Lower lobe of right lung (tissue), 2 donors: ENCODE results near the gene SULF2. TPM values are rescaled to one million over a fixed set of nuclear protein-coding genes. Genes with fewer than 3 reads are reported as not detected.
A peak's percentile ranks its signal among the peaks of the same experiment; 100 is the strongest.

Experiments
- ATAC-seq, 2 donors: fragments of 200-7000 bp; cut with Tn5 transposase; one replicate each; pipeline ENCODE4 v1.9.1; 2020 to 2022; ENCODE audit warnings: mild to moderate bottlenecking in 2 of 2, moderate library complexity in 2 of 2
- DNase-seq: peaks from one replicate; pipeline ENCODE4 v3.0.0-alpha.2; 2020
- H3K27ac ChIP-seq: fragments of 200-600 bp; one replicate; pipeline ENCODE4 v1.8.0; 2022
- H3K27me3 ChIP-seq: fragments of 200-600 bp; one replicate; pipeline ENCODE4 v1.8.0; 2022; ENCODE audit warnings: low read depth
- H3K36me3 ChIP-seq: fragments of 200-600 bp; one replicate; pipeline ENCODE4 v1.8.0; 2022; ENCODE audit warnings: mild to moderate bottlenecking
- H3K4me1 ChIP-seq: fragments of 200-600 bp; one replicate; pipeline ENCODE4 v1.8.0; 2022
- H3K4me3 ChIP-seq: fragments of 200-600 bp; one replicate; pipeline ENCODE4 v1.8.0; 2022; ENCODE audit warnings: mild to moderate bottlenecking
- H3K9me3 ChIP-seq: fragments of 200-600 bp; one replicate; pipeline ENCODE4 v1.8.0; 2022
- intact Hi-C: fragments of 100-400 bp; cut with DNase I; formaldehyde crosslinking; loops from one replicate; pipeline ENCODE4 v1.11.0; 2022
- total RNA-seq: library from RNA; stranded (reverse); fragmentation: NEBNext Ultra II Directional; extraction: Animal tissue kit (Norgen Biotek cat#: 25700); gene quantifications from one replicate; pipeline ENCODE4 v1.2.1, GENCODE V29; 2021
- TF ChIP-seq, protein P1 (sequence below): fragments of 200-600 bp; IDR thresholded peaks from one replicate; pipeline ENCODE4 v1.8.0; 2022; ENCODE audit warnings: antibody characterized with exemption, mild to moderate bottlenecking
- donor health status: DM: no; HTN: yes; CAD: no; lungs with severe emphysema.

The SULF2 gene
- total RNA-seq, 1 donor from 2014 or later: 34.6 TPM

DNA sequence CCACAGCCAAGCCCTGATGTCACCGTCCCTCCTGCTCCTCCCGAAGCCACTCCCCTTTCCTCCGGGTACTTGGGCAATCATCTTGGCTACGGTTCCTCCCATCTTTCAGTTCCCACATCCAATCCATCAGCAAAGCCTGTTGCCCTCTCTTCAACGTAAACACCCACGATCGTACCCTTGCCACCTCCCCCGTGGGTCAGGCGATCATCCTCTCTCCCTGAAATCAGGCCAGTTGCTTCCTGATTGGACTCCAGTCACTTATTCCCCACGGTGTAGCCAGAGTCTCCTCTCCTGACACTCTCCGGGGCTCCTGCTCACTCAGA, 44.5 kb downstream of the SULF2 start:
- Histone ChIP-seq H3K4me1 (peaks cover 17% of the 10 kb centered on the region), H3K36me3 (no peaks in the 10 kb centered on the region), H3K27ac (no peak overlapping the region), H3K4me3 (no peak overlapping the region), H3K27me3 (peaks cover 7% of the 10 kb centered on the region), H3K9me3 (no peaks in the 10 kb centered on the region)
- intact Hi-C loops: no loop called here
- DNase-seq (peak; percentile 78), ATAC-seq (peak; percentile 60 to 75)
- TF ChIP-seq, protein P1, sequence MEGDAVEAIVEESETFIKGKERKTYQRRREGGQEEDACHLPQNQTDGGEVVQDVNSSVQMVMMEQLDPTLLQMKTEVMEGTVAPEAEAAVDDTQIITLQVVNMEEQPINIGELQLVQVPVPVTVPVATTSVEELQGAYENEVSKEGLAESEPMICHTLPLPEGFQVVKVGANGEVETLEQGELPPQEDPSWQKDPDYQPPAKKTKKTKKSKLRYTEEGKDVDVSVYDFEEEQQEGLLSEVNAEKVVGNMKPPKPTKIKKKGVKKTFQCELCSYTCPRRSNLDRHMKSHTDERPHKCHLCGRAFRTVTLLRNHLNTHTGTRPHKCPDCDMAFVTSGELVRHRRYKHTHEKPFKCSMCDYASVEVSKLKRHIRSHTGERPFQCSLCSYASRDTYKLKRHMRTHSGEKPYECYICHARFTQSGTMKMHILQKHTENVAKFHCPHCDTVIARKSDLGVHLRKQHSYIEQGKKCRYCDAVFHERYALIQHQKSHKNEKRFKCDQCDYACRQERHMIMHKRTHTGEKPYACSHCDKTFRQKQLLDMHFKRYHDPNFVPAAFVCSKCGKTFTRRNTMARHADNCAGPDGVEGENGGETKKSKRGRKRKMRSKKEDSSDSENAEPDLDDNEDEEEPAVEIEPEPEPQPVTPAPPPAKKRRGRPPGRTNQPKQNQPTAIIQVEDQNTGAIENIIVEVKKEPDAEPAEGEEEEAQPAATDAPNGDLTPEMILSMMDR: no peak

DNA sequence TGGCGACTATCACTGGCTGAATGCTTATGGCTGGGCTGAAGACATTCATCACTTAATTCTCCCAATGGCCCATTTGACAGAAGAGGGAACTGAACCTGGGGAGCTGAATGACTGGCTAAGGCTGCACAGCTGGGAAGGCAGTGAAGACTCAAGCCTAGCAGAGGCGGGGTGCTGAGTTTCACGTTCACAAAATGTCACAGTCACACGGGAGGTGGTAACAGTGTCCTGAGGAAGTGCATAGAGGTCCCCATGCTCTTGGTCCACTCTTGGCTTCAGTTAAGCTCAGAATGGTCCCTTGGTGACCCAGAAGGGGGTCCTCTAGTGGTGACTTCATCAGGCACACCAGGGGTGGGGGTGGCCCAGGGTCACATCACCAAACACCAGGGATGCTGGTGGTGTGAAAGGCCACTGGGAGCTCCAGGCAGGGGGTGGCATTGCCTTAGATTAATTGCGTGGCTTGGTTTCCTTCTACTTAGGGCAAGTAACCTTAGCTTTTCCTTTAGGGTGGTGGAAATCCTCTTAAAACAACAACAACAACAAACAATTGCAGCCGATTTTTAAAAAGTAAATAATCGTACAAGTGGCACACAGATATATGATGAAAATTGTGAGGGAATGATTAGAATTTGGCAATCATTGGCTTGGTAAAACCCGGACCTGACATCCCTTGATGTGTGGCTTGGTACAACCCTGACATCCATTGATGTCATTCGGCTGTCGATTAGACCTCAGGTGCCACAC, 45.0 kb downstream of the SULF2 start:
- Histone ChIP-seq H3K36me3 (no peaks in the 10 kb centered on the region), H3K4me1 (peaks cover 17% of the 10 kb centered on the region), H3K27ac (no peak overlapping the region), H3K9me3 (no peaks in the 10 kb centered on the region), H3K27me3 (peaks cover 4% of the 10 kb centered on the region), H3K4me3 (no peak overlapping the region)
- intact Hi-C loops: no loop called here
- TF ChIP-seq, protein P1: no peak
- no peak for ATAC-seq
- DNase-seq: no peak

- no peak for ATAC-seq
- TF ChIP-seq, protein P1: no peak
- no peak overlapping the region for H3K27ac ChIP-seq
- peaks cover 4% of the 10 kb centered on the region for H3K27me3 ChIP-seq
- intact Hi-C loops: no loop called here
- no peaks in the 10 kb centered on the region for H3K9me3 ChIP-seq
- no peaks in the 10 kb centered on the region for H3K36me3 ChIP-seq
- no peak for DNase-seq
- no peak overlapping the region for H3K4me3 ChIP-seq
- H3K4me1 ChIP-seq: peaks cover 17% of the 10 kb centered on the region
These were observed 47.4 kb downstream of the SULF2 start for GRCh38 chr20:47737923-47738322.

DNA sequence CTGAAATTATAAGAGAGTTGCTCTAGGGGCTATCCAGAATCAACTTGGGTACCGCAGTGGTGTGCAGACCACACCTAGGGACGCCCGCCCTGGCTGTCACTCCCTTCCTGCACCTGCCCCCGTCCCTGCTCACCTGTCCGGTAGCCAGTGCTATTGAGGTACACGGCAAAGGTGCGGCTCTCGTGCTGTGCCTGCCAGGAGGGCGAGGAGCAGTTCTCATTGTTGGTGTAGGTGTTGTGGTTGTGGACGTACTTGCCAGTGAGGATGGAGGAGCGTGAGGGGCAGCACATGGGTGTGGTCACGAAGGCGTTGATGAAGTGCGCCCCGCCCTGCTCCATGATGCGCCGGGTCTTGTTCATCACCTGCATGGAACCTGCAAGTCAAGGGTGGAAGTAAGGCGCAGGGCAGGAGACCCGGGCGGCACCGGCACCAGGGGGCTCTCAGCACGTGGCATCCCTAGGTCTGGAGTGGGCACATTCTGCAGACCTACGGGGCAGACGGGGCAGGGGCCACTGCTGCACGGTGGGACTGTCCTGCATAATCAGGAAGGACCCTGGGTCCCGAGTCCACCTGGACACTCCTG, 48.6 kb downstream of the SULF2 start:
- DNase-seq (no peak), ATAC-seq (no peak)
- intact Hi-C loops: no loop called here
- Histone ChIP-seq H3K36me3 (no peaks in the 10 kb centered on the region), H3K4me1 (peaks cover 17% of the 10 kb centered on the region), H3K27me3 (peaks cover 2% of the 10 kb centered on the region), H3K4me3 (no peak overlapping the region), H3K9me3 (no peaks in the 10 kb centered on the region), H3K27ac (no peak overlapping the region)
- TF ChIP-seq, protein P1: no peak

GRCh38 chr20:47735412-47736400, 49.6 kb downstream of the SULF2 start:
- intact Hi-C loops: no loop called here
- ATAC-seq (peak; percentile 84 to 91), DNase-seq (peak; percentile 83)
- TF ChIP-seq, protein P1: no peak
- H3K27ac ChIP-seq: no peak overlapping the region
- no peaks in the 10 kb centered on the region for H3K9me3 ChIP-seq
- no peaks in the 10 kb centered on the region for H3K27me3 ChIP-seq
- no peaks in the 10 kb centered on the region for H3K36me3 ChIP-seq
- peaks cover 7% of the 10 kb centered on the region for H3K4me1 ChIP-seq
- H3K4me3 ChIP-seq: no peak overlapping the region
